Measurements from ENCODE around the gene MACROD2.
"Not testable (repeated sequence)": the region's sequence is repeated elsewhere in the genome, so short reads cannot be mapped to it uniquely, and the experiment has no call there.

MACROD2 gene

DNA sequence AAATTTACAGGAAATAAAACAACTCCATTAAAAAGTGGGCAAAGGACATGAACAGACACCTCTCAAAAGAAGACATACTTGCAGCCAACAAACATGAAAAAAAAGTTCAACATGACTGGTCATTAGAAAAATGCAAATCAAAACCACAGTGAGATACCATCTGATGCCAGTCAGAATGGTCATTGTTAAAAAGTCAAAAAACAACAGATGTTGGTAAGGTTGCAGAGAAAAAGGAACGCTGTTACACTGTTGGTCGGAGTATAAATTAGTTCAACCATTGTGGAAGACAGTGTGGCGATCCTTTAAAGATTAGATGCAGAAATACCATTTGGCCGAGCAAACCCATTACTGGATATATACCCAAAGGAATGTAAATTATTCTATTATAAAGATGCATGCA lies 1200.1 kb downstream of the MACROD2 start:
- DNase-seq (ENCODE audit: low read depth), result no peak
- no peak overlapping the region for H3K4me3 ChIP-seq (ENCODE audit: low read length)
- TF ChIP-seq, protein P1, sequence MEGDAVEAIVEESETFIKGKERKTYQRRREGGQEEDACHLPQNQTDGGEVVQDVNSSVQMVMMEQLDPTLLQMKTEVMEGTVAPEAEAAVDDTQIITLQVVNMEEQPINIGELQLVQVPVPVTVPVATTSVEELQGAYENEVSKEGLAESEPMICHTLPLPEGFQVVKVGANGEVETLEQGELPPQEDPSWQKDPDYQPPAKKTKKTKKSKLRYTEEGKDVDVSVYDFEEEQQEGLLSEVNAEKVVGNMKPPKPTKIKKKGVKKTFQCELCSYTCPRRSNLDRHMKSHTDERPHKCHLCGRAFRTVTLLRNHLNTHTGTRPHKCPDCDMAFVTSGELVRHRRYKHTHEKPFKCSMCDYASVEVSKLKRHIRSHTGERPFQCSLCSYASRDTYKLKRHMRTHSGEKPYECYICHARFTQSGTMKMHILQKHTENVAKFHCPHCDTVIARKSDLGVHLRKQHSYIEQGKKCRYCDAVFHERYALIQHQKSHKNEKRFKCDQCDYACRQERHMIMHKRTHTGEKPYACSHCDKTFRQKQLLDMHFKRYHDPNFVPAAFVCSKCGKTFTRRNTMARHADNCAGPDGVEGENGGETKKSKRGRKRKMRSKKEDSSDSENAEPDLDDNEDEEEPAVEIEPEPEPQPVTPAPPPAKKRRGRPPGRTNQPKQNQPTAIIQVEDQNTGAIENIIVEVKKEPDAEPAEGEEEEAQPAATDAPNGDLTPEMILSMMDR (conservative IDR thresholded peaks at IDR 0.05; ENCODE audit: low read depth, low read length), result no peak

DNA sequence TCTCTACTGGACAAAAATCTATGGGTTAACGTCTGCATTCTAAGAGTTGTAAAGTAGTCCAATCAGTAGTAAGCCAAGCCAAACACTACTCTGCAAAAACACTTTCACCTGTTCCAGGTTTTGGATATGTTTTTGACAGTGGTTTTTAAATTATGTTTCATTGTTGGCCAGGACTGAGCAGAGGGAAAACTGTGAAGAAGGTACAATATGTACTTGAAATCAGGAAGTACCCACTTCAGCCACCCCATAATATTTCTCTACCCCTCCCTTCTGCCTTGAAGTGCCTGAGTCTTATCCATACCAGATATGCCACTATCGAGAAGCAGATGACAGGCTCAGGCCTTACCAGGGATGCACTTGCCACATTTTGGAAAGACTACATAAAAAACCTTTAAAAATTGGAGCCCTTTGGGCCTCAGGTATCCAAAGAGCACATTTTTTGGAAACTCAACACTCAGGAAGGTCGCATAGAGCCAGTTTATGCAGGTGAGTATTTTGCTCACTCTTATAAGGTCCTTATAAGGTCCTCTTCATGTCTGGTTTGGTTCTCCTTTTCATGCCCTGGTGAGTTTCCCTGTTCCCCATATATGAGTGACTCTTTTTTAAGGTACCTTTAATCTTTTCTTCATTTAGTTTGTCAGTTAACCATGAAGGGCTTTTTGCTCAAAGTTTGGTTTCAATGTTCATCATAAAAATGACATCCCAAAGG lies 1201.4 kb downstream of the MACROD2 start:
- TF ChIP-seq, protein P1 (conservative IDR thresholded peaks at IDR 0.05; ENCODE audit: low read depth, low read length), result no peak
- no peak for DNase-seq (ENCODE audit: low read depth)
- no peak overlapping the region for H3K4me3 ChIP-seq (ENCODE audit: low read length)

DNA sequence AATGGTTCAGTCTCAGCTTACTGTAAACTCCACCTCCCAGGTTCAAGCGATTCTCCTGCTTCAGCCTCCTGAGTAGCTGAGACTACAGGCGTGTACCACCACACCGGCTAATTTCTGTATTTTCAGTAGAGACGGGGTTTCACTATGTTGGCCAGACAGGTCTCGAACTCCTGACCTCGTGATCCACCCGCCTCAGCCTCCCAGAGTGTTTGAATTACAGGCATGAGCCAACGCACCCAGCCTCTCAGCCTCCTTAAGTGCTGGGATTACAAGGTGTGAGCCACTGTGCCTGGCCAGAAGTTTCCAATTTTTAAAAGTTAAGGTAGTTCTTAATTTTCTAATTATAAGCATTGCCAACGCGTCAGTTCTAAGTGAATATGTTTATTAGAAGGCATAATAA lies 1202.7 kb downstream of the MACROD2 start:
- not testable (repeated sequence) for H3K4me3 ChIP-seq (ENCODE audit: low read length)

DNA sequence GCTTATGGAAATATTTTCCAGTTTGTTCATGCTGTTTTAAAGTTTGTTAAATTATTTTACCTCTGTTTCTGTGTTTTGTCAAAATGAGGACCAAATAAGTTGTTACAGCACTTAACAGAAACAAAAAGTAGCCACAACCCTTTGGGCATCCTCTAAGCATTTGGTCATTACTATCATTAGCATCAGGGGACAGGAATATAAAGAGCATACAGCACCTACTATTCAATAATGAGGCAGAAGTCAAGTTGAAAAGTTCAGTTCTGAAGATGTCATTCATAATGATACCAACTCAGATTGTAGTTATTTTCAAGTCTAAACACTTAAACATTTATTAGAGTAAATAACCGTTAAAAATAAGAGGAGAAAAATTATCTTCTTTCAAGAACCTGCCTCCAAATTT lies 1204.4 kb downstream of the MACROD2 start:
- no peak for DNase-seq (ENCODE audit: low read depth)
- H3K4me3 ChIP-seq (ENCODE audit: low read length), result no peak overlapping the region
- TF ChIP-seq, protein P1 (conservative IDR thresholded peaks at IDR 0.05; ENCODE audit: low read depth, low read length), result no peak

More for the DNA sequence above, 1202.7 kb downstream of the MACROD2 start:
- not testable (repeated sequence) for DNase-seq (ENCODE audit: low read depth)

DNA sequence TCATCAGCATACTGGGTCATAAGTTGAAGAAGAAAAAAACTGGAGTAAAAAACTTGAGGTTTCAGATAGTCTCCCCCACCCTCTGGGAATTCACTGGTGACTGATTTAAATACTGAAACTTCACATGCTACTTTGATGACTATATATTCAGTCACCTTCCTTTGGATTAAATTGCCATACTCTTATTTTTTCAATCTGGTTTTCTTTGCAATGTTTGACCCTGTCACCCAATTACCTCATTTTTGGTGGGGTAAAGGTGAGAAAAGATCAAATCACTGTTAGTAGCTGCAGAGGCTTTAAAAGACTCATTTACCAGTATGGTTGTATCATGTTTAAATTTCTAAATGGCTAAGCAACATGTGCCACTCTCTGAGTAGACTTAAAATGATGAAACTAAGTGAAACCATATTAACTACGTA lies 1204.8 kb downstream of the MACROD2 start:
- DNase-seq (ENCODE audit: low read depth), result no peak
- H3K4me3 ChIP-seq (ENCODE audit: low read length), result no peak overlapping the region
- TF ChIP-seq, protein P1 (conservative IDR thresholded peaks at IDR 0.05; ENCODE audit: low read depth, low read length), result no peak

DNA sequence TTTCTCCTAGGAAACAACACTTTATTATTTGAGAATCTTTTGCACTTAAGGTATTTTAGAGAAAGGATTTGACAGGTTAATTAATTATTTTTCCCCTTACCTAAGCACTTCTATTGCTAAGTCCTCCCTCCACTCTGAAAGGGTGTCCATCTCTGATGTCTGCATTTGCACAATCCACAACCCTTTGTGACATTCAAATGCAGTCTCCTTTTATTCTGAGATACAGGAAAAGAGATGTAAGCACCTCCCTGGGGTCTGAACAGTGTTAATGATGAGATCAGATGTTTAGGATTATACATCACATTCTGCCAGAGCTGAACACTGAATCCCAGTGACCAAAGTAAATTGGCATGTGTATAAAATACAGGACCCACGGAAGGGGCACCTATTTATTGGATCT lies 1206.3 kb downstream of the MACROD2 start:
- no peak for DNase-seq (ENCODE audit: low read depth)
- H3K4me3 ChIP-seq (ENCODE audit: low read length), result no peak overlapping the region
- TF ChIP-seq, protein P1 (conservative IDR thresholded peaks at IDR 0.05; ENCODE audit: low read depth, low read length), result no peak

DNA sequence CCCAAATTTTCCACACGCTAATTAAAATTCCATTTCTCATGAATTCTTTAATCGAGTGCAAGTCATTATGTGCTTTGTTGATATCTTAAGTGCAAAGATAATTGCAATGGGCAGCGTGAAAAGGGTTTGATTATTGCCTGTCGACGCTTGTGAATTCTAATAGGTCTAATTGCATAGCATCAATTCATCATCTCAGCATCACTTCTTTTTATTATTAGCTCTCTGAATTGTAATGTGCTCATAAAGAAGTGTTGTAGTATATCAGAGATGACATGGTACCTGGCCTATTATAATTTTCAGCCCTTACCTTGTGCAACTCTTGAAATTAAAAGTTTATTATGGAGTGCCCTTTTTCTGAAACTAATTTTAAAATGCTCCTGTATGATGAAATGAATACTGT lies 1208.9 kb downstream of the MACROD2 start:
- DNase-seq (ENCODE audit: low read depth), result no peak
- TF ChIP-seq, protein P1 (conservative IDR thresholded peaks at IDR 0.05; ENCODE audit: low read depth, low read length), result no peak
- H3K4me3 ChIP-seq (ENCODE audit: low read length), result no peak overlapping the region

Measured in retinal pigment epithelial cell (primary cell).